ENCODE data around the gene FRMD6. TPM values are rescaled to one million over a fixed set of nuclear protein-coding genes. Genes with fewer than 3 reads are reported as not detected.

The FRMD6 gene
- total RNA-seq, 2 donors from 2014 or later: 2.7 to 9.5 TPM

- Histone ChIP-seq H3K27ac (no peak overlapping the region), H3K27me3 (no peaks in the 10 kb centered on the region), H3K9me3 (no peaks in the 10 kb centered on the region), H3K9ac (ENCODE audit: low read depth in 2 of 2, low read length in 2 of 2) (no peak overlapping the region), H3K4me3 (no peak overlapping the region), H3K4me1 (no peaks in the 10 kb centered on the region), H3K36me3 (no peaks in the 10 kb centered on the region)
- no peak for DNase-seq
- TF ChIP-seq CTCF (IDR thresholded peaks at IDR 0.05): no peak
- intact Hi-C loops (cut with DNase I): no loop called here
Observed at GRCh38 chr14:51613416-51613815, 38.3 kb upstream of the FRMD6 start.

GRCh38 chr14:51614707-51615106 is 37.0 kb upstream of the FRMD6 start:
- Histone ChIP-seq H3K9ac (ENCODE audit: low read depth in 2 of 2, low read length in 2 of 2) (no peak overlapping the region), H3K27me3 (no peaks in the 10 kb centered on the region), H3K36me3 (no peaks in the 10 kb centered on the region), H3K4me3 (no peak overlapping the region), H3K27ac (no peak overlapping the region), H3K4me1 (no peaks in the 10 kb centered on the region), H3K9me3 (no peaks in the 10 kb centered on the region)
- no peak for DNase-seq
- intact Hi-C loops (cut with DNase I): no loop called here
- no peak for TF ChIP-seq CTCF (IDR thresholded peaks at IDR 0.05)

GRCh38 chr14:51616256-51616655 is 35.5 kb upstream of the FRMD6 start:
- Histone ChIP-seq H3K36me3 (no peaks in the 10 kb centered on the region), H3K9me3 (no peaks in the 10 kb centered on the region), H3K27me3 (no peaks in the 10 kb centered on the region), H3K27ac (no peak overlapping the region), H3K4me1 (no peaks in the 10 kb centered on the region), H3K9ac (ENCODE audit: low read depth in 2 of 2, low read length in 2 of 2) (no peak overlapping the region), H3K4me3 (no peak overlapping the region)
- intact Hi-C loops (cut with DNase I): no loop called here
- DNase-seq: no peak
- no peak for TF ChIP-seq CTCF (IDR thresholded peaks at IDR 0.05)

- DNase-seq: no peak
- Histone ChIP-seq H3K4me3 (no peak overlapping the region), H3K36me3 (no peaks in the 10 kb centered on the region), H3K27me3 (no peaks in the 10 kb centered on the region), H3K4me1 (no peaks in the 10 kb centered on the region), H3K27ac (no peak overlapping the region), H3K9me3 (no peaks in the 10 kb centered on the region), H3K9ac (ENCODE audit: low read depth in 2 of 2, low read length in 2 of 2) (no peak overlapping the region)
- no peak for TF ChIP-seq CTCF (IDR thresholded peaks at IDR 0.05)
- intact Hi-C loops (cut with DNase I): no loop called here
Observed at GRCh38 chr14:51616724-51617409, 34.8 kb upstream of the FRMD6 start.

- Histone ChIP-seq H3K4me3 (no peak overlapping the region), H3K36me3 (no peaks in the 10 kb centered on the region), H3K27ac (no peak overlapping the region), H3K9me3 (no peaks in the 10 kb centered on the region), H3K27me3 (no peaks in the 10 kb centered on the region), H3K4me1 (no peaks in the 10 kb centered on the region), H3K9ac (ENCODE audit: low read depth in 2 of 2, low read length in 2 of 2) (no peak overlapping the region)
- no peak for TF ChIP-seq CTCF (IDR thresholded peaks at IDR 0.05)
- no peak for DNase-seq
- intact Hi-C loops (cut with DNase I): no loop called here
Observed at GRCh38 chr14:51619561-51619960, 32.1 kb upstream of the FRMD6 start.
